MM.1S (cell line): Measurements from ENCODE around the gene MAPK8IP2.

Experiments used
- CTCF ChIP-seq: fragments of 300-600 bp; sonication (generic); IDR thresholded peaks from 2 replicates; pipeline ENCODE4 v1.5.1; 2016; ENCODE audit warnings: antibody characterized with exemption, low read length, mixed read lengths
- EZH2 ChIP-seq: fragments of 300-600 bp; sonication (generic); optimal IDR thresholded peaks from 2 replicates; pipeline ENCODE3; 2017; ENCODE audit warnings: low read depth, mild to moderate bottlenecking, antibody characterized with exemption, low read length, mixed read lengths
- EZH2phosphoT487 ChIP-seq: fragments of 300-600 bp; sonication (generic); IDR thresholded peaks from 2 replicates; pipeline ENCODE4 v1.6.1; 2018; ENCODE audit warnings: antibody characterized with exemption, low read length

- TF ChIP-seq EZH2, result no peak
- TF ChIP-seq CTCF, result peak; percentile 47
- TF ChIP-seq EZH2phosphoT487, result no peak
Measured at GRCh38 chr22:50621948-50622722, 21.5 kb downstream of the MAPK8IP2 start.
